ENCODE data around the gene PGAP2. TPM values are rescaled to one million over a fixed set of nuclear protein-coding genes. Genes with fewer than 3 reads are reported as not detected.

PGAP2 gene
- total RNA-seq, 2 donors from 2014 or later: 26.6 to 33.5 TPM

GRCh38 chr11:3834664-3835461 is 26.5 kb downstream of the PGAP2 start:
- Histone ChIP-seq H3K4me3 (no peak overlapping the region), H3K9me3 (no peaks in the 10 kb centered on the region), H3K27ac (no peak overlapping the region), H3K4me1 (replicated peaks) (no peaks in the 10 kb centered on the region), H3K36me3 (no peaks in the 10 kb centered on the region), H3K27me3 (replicated peaks; ENCODE audit: insufficient read depth) (no peaks in the 10 kb centered on the region)
- DNase-seq (ENCODE audit: low spot score): no peak
- intact Hi-C loops (cut with DNase I): no loop called here
- 84% methylated on average over 7 of the region's 7 CpGs for WGBS
- no peak for TF ChIP-seq POLR2AphosphoS5 (IDR thresholded peaks at IDR 0.05)
- no peak for TF ChIP-seq POLR2A (IDR thresholded peaks at IDR 0.05)
- no peak for TF ChIP-seq CTCF (IDR thresholded peaks at IDR 0.05)

GRCh38 chr11:3835751-3836150 is 27.4 kb downstream of the PGAP2 start:
- WGBS: 69% methylated on average over 4 of the region's 4 CpGs
- Histone ChIP-seq H3K36me3 (no peaks in the 10 kb centered on the region), H3K27me3 (replicated peaks; ENCODE audit: insufficient read depth) (no peaks in the 10 kb centered on the region), H3K9me3 (no peaks in the 10 kb centered on the region), H3K4me3 (no peak overlapping the region), H3K4me1 (replicated peaks) (no peaks in the 10 kb centered on the region), H3K27ac (no peak overlapping the region)
- no peak for DNase-seq (ENCODE audit: low spot score)
- TF ChIP-seq POLR2AphosphoS5 (IDR thresholded peaks at IDR 0.05) (no peak), POLR2A (IDR thresholded peaks at IDR 0.05) (no peak), CTCF (IDR thresholded peaks at IDR 0.05) (no peak)
- intact Hi-C loops (cut with DNase I): no loop called here

GRCh38 chr11:3836903-3837302 is 28.5 kb downstream of the PGAP2 start:
- DNase-seq (ENCODE audit: low spot score): no peak
- Histone ChIP-seq H3K9me3 (no peaks in the 10 kb centered on the region), H3K4me3 (no peak overlapping the region), H3K36me3 (no peaks in the 10 kb centered on the region), H3K4me1 (replicated peaks) (no peaks in the 10 kb centered on the region), H3K27ac (no peak overlapping the region), H3K27me3 (replicated peaks; ENCODE audit: insufficient read depth) (no peaks in the 10 kb centered on the region)
- intact Hi-C loops (cut with DNase I): no loop called here
- 86% methylated on average over 5 of the region's 5 CpGs for WGBS
- TF ChIP-seq POLR2AphosphoS5 (IDR thresholded peaks at IDR 0.05) (no peak), POLR2A (IDR thresholded peaks at IDR 0.05) (no peak), CTCF (IDR thresholded peaks at IDR 0.05) (no peak)

GRCh38 chr11:3837793-3838192 is 29.4 kb downstream of the PGAP2 start:
- Histone ChIP-seq H3K4me3 (no peak overlapping the region), H3K9me3 (no peaks in the 10 kb centered on the region), H3K36me3 (no peaks in the 10 kb centered on the region), H3K27ac (no peak overlapping the region), H3K27me3 (replicated peaks; ENCODE audit: insufficient read depth) (no peaks in the 10 kb centered on the region), H3K4me1 (replicated peaks) (no peaks in the 10 kb centered on the region)
- intact Hi-C loops (cut with DNase I): no loop called here
- no peak for DNase-seq (ENCODE audit: low spot score)
- 86% methylated on average over 1 of the region's 1 CpG for WGBS
- TF ChIP-seq POLR2A (IDR thresholded peaks at IDR 0.05) (no peak), CTCF (IDR thresholded peaks at IDR 0.05) (no peak), POLR2AphosphoS5 (IDR thresholded peaks at IDR 0.05) (no peak)

- DNase-seq (ENCODE audit: low spot score): no peak
- 87% methylated on average over 2 of the region's 2 CpGs for WGBS
- intact Hi-C loops (cut with DNase I): no loop called here
- Histone ChIP-seq H3K4me3 (no peak overlapping the region), H3K9me3 (no peaks in the 10 kb centered on the region), H3K27ac (no peak overlapping the region), H3K36me3 (no peaks in the 10 kb centered on the region), H3K27me3 (replicated peaks; ENCODE audit: insufficient read depth) (no peaks in the 10 kb centered on the region), H3K4me1 (replicated peaks) (no peaks in the 10 kb centered on the region)
- no peak for TF ChIP-seq CTCF (IDR thresholded peaks at IDR 0.05)
- TF ChIP-seq POLR2A (IDR thresholded peaks at IDR 0.05): no peak
- no peak for TF ChIP-seq POLR2AphosphoS5 (IDR thresholded peaks at IDR 0.05)
Measured at GRCh38 chr11:3838504-3838903, 30.1 kb downstream of the PGAP2 start.
